ENCODE measurements around the gene SVIL. TPM values are rescaled to one million over a fixed set of nuclear protein-coding genes. Genes with fewer than 3 reads are reported as not detected.

Gene SVIL
- total RNA-seq, 1 experiment from 2014 or later = 15.3 TPM

DNA sequence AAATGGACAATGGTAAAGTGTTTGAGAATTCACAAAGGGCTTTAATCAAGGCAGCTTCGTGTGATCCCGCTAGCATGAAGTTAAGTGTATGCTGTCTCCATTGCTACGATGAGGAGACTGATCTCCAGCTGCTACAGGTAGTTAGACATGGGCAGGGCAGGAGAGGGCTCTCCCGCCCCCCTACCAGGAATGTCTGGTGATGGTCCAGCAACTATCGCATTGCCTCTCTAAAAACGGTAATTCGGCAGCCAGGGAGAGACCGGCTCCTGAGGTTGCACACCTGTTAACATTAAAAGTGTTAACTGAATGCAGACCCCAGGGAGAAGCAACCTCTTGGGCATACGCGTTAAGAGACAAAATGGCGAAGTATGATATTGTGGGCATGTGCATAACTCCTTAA lies 37.9 kb downstream of the SVIL start:
- no peaks in the 10 kb centered on the region for H3K27me3 Mint-ChIP-seq (ENCODE audit: low read depth)
- no CpG with 5 or more reads among the region's 11 CpGs for WGBS (ENCODE audit: extremely low coverage, insufficient read length, low lambda C conversion rate)
- Histone ChIP-seq H3K27me3 (ENCODE audit: insufficient read depth, low read length) (no peaks in the 10 kb centered on the region), H3K4ac (ENCODE audit: low read depth, low read length) (no peak overlapping the region), H3K14ac (ENCODE audit: insufficient read depth, low read length) (no peak overlapping the region; the same call in 1 of the 2 replicates), H2AFZ (ENCODE audit: low read length) (no peak overlapping the region), H3K79me2 (ENCODE audit: insufficient read depth, low read length) (no peaks in the 10 kb centered on the region), H3K56ac (ENCODE audit: insufficient read length, low read depth, low read length) (no peak overlapping the region), H4K91ac (ENCODE audit: insufficient read length, low read depth, low read length) (no peak overlapping the region), H2BK20ac (ENCODE audit: low read depth, low read length, poor library complexity, severe bottlenecking) (no peak overlapping the region), H3K23me2 (ENCODE audit: insufficient read length, low read depth, low read length, poor library complexity, severe bottlenecking) (no peaks in the 10 kb centered on the region), H3K9me3 (ENCODE audit: control insufficient read depth, low read depth, low read length) (no peaks in the 10 kb centered on the region), H3K4me1 (ENCODE audit: insufficient read depth, low read length) (no peaks in the 10 kb centered on the region; the same call in 1 of the 2 replicates), H4K5ac (ENCODE audit: insufficient read length, low read depth, low read length) (no peak overlapping the region), H2AK5ac (ENCODE audit: insufficient read length, low read length) (no peak overlapping the region), H3K23ac (ENCODE audit: insufficient read length, low read depth, low read length) (no peak overlapping the region), H4K8ac (replicated peaks; ENCODE audit: insufficient read length, low read depth, low read length) (no peak overlapping the region), H3K79me1 (ENCODE audit: insufficient read depth, low read depth, low read length, poor library complexity, severe bottlenecking) (no peaks in the 10 kb centered on the region), H2BK12ac (ENCODE audit: insufficient read length, low read depth, low read length) (no peak overlapping the region), H3K9ac (ENCODE audit: extremely low read depth, insufficient read length, low read length) (no peak overlapping the region), H4K20me1 (ENCODE audit: control insufficient read depth, insufficient read depth, insufficient read length) (no peaks in the 10 kb centered on the region), H3K27ac (ENCODE audit: insufficient read length, low read depth, low read length) (no peak overlapping the region), H2BK5ac (ENCODE audit: insufficient read length, low read length) (no peak overlapping the region), H3T11ph (ENCODE audit: low read length) (no peak overlapping the region), H2BK15ac (ENCODE audit: low read depth, low read length) (no peak overlapping the region), H3K4me2 (ENCODE audit: insufficient read depth, insufficient read length, low read length) (no peak overlapping the region), H2BK120ac (ENCODE audit: low read depth, low read length, poor library complexity, severe bottlenecking) (no peak overlapping the region), H3K18ac (ENCODE audit: insufficient read length, low read depth, low read length) (no peak overlapping the region)
- no peaks in the 10 kb centered on the region for H3K36me3 Mint-ChIP-seq (ENCODE audit: insufficient read depth in 1 of 3, low read depth in 3 of 3)
- TF ChIP-seq, protein P1, sequence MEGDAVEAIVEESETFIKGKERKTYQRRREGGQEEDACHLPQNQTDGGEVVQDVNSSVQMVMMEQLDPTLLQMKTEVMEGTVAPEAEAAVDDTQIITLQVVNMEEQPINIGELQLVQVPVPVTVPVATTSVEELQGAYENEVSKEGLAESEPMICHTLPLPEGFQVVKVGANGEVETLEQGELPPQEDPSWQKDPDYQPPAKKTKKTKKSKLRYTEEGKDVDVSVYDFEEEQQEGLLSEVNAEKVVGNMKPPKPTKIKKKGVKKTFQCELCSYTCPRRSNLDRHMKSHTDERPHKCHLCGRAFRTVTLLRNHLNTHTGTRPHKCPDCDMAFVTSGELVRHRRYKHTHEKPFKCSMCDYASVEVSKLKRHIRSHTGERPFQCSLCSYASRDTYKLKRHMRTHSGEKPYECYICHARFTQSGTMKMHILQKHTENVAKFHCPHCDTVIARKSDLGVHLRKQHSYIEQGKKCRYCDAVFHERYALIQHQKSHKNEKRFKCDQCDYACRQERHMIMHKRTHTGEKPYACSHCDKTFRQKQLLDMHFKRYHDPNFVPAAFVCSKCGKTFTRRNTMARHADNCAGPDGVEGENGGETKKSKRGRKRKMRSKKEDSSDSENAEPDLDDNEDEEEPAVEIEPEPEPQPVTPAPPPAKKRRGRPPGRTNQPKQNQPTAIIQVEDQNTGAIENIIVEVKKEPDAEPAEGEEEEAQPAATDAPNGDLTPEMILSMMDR (conservative IDR thresholded peaks at IDR 0.05) = no peak
- no peaks in the 10 kb centered on the region for H3K9me3 Mint-ChIP-seq
- DNase-seq = no peak
- no peak overlapping the region for H3K4me3 Mint-ChIP-seq
- peaks cover 4 to 7% of the 10 kb centered on the region in 2 experiments; a peak in 2 of 4 replicates for H3K4me1 Mint-ChIP-seq
- H3K27ac Mint-ChIP-seq = no peak overlapping the region
